K562 (cell line): ENCODE measurements around the gene DLGAP1. TPM values are rescaled to one million over a fixed set of nuclear protein-coding genes. Genes with fewer than 3 reads are reported as not detected.

Experiments used
- ARHGAP35 ChIP-seq: fragments of 450-650 bp; IDR thresholded peaks from 2 replicates; pipeline ENCODE4 v1.6.1; 2018; ENCODE audit not compliant: partially characterized antibody
- CBFA2T3 ChIP-seq: fragments of 450-650 bp; IDR thresholded peaks from 2 replicates; pipeline ENCODE4 v1.6.1; 2017
- CREB3 ChIP-seq: fragments of 450-650 bp; conservative IDR thresholded peaks from 2 replicates; pipeline ENCODE4 v1.6.1; 2016; ENCODE audit warnings: missing genetic modification characterization, low read depth, mild to moderate bottlenecking, missing compliant biosample characterization, moderate library complexity
- EGR1 ChIP-seq: fragments of 450-650 bp; conservative IDR thresholded peaks from 2 replicates; pipeline ENCODE4 v1.6.1; 2017; ENCODE audit warnings: mild to moderate bottlenecking
- FOXA3 ChIP-seq, 2 experiments: fragments of 450-650 bp in 1 of 2; sonication (generic) in 1 of 2; formaldehyde crosslinking; IDR thresholded peaks in 1 of 2; conservative IDR thresholded peaks in 1 of 2; 2 replicates each; pipeline versions ENCODE4 v1.4.0 to v1.8.0; 2020 to 2022; ENCODE audit warnings: mild to moderate bottlenecking in 2 of 2, missing genetic modification reagents in 1 of 2
- FOXP4 ChIP-seq: sonication (generic); formaldehyde crosslinking; IDR thresholded peaks from 2 replicates; pipeline ENCODE4 v1.8.0; 2022; ENCODE audit warnings: mild to moderate bottlenecking, missing genetic modification reagents, borderline replicate concordance
- GABPB1 ChIP-seq: sonication (generic); formaldehyde crosslinking; IDR thresholded peaks from 2 replicates; pipeline ENCODE4 v1.8.0; 2022; ENCODE audit warnings: mild to moderate bottlenecking, missing genetic modification reagents
- GATA2 ChIP-seq: sonication (generic); formaldehyde crosslinking; IDR thresholded peaks from 2 replicates; pipeline ENCODE4 v1.4.0; 2020; ENCODE audit warnings: mild to moderate bottlenecking, missing genetic modification reagents
- HOXB6 ChIP-seq: fragments of 250-450 bp; sonication (Bioruptor Pico); IDR thresholded peaks from 2 replicates; pipeline ENCODE4 v1.5.1; 2022; ENCODE audit warnings: mild to moderate bottlenecking, borderline replicate concordance
- KLF10 ChIP-seq: fragments of 250-450 bp; sonication (Bioruptor Pico); IDR thresholded peaks from 2 replicates; pipeline ENCODE4 v1.6.1; 2021; ENCODE audit warnings: matching md5 sums
- KLF16 ChIP-seq: IDR thresholded peaks from 2 replicates; pipeline ENCODE4 v1.6.1; 2016; ENCODE audit warnings: antibody characterized with exemption
- MAFG ChIP-seq: fragments of 450-650 bp; conservative IDR thresholded peaks from 2 replicates; pipeline ENCODE4 v1.6.1; 2016; ENCODE audit warnings: missing genetic modification characterization, missing compliant biosample characterization
- MAZ ChIP-seq, 2 experiments: fragments of 450-650 bp in 1 of 2; sonication (generic) in 1 of 2; formaldehyde crosslinking; IDR thresholded peaks in 1 of 2; conservative IDR thresholded peaks in 1 of 2; 2 replicates each; pipeline versions ENCODE4 v1.4.0 to v1.5.0; 2020; ENCODE audit warnings: mild to moderate bottlenecking in 1 of 2, missing genetic modification reagents in 1 of 2
- NFE2L1 ChIP-seq: fragments of 450-650 bp; IDR thresholded peaks from 2 replicates; pipeline ENCODE4 v1.6.1; 2016; ENCODE audit warnings: missing genetic modification characterization, low read depth, mild to moderate bottlenecking, missing compliant biosample characterization, moderate library complexity, borderline replicate concordance
- NRF1 ChIP-seq, 2 experiments: fragments of 450-650 bp; IDR thresholded peaks in 1 of 2; conservative IDR thresholded peaks in 1 of 2; 2 replicates each; pipeline ENCODE4 v1.6.1; 2014; ENCODE audit warnings: mild to moderate bottlenecking in 2 of 2
- PYGO2 ChIP-seq: fragments of 450-650 bp; IDR thresholded peaks from 2 replicates; pipeline ENCODE4 v1.6.1; 2016; ENCODE audit warnings: mild to moderate bottlenecking, missing genetic modification characterization, moderate library complexity, missing compliant biosample characterization
- RNF2 ChIP-seq: sonication (generic); IDR thresholded peaks from 2 replicates; pipeline ENCODE4 v1.6.1; 2016
- SLC30A9 ChIP-seq: fragments of 250-450 bp; sonication (Bioruptor Pico); IDR thresholded peaks from 2 replicates; pipeline ENCODE4 v1.8.0; 2022; ENCODE audit warnings: mild to moderate bottlenecking, moderate library complexity
- SREBF2 ChIP-seq: sonication (generic); formaldehyde crosslinking; IDR thresholded peaks from 2 replicates; pipeline ENCODE4 v1.4.0; 2020; ENCODE audit warnings: mild to moderate bottlenecking, missing genetic modification reagents
- TAF7 ChIP-seq: fragments of 450-650 bp; IDR thresholded peaks from 2 replicates; pipeline ENCODE4 v1.6.1; 2016; ENCODE audit warnings: missing genetic modification characterization, missing compliant biosample characterization
- ZBTB7A ChIP-seq: IDR thresholded peaks from 2 replicates; pipeline ENCODE4 v1.6.1; 2011; ENCODE audit warnings: low read depth, mild to moderate bottlenecking, low read length, moderate library complexity, borderline replicate concordance; ENCODE audit not compliant: control insufficient read depth
- ZNF134 ChIP-seq: fragments of 250-450 bp; sonication (Bioruptor Pico); conservative IDR thresholded peaks from 2 replicates; pipeline ENCODE4 v1.4.0; 2020
- ZNF143 ChIP-seq: sonication (generic); formaldehyde crosslinking; IDR thresholded peaks from 2 replicates; pipeline ENCODE4 v1.9.0; 2022; ENCODE audit warnings: mild to moderate bottlenecking, missing genetic modification reagents
- ZNF174 ChIP-seq: fragments of 250-450 bp; sonication (Bioruptor Pico); IDR thresholded peaks from 2 replicates; pipeline ENCODE4 v1.4.0; 2020; ENCODE audit warnings: mild to moderate bottlenecking
- ZNF175 ChIP-seq: fragments of 200-800 bp; sonication (Bioruptor generic); IDR thresholded peaks from 2 replicates; pipeline ENCODE4 v1.6.1; 2016; ENCODE audit warnings: low read depth, mild to moderate bottlenecking, missing genetic modification characterization, missing compliant biosample characterization
- polyA plus RNA-seq, 8 experiments: library from polyadenylated mRNA; depleted of rRNA in 4 of 8; stranded (reverse) in 5 of 8; unstranded in 3 of 8; fragments of >200 nt; fragmentation: Nextera tagmentation in 2 of 8; fragmentation: Illumina TruSeq in 1 of 8; extraction: Ambion mirVana in 2 of 8; extraction: Trizol in 1 of 8; gene quantifications; 2 replicates each; pipeline versions ENCODE4 v1.2.1 to v1.2.3, GENCODE V29; 2011 to 2014; ENCODE audit warnings: inconsistent platforms in 1 of 8, missing spikeins in 1 of 8
- total RNA-seq, 7 experiments: library from RNA; depleted of rRNA in 6 of 7; stranded (reverse); fragments of >200 nt in 6 of 7; fragmentation: Illumina TruSeq in 2 of 7; extraction: Trizol in 2 of 7; gene quantifications; 2 replicates each; pipeline versions ENCODE4 v1.2.1 to v1.2.3, GENCODE V29; 2011 to 2021; ENCODE audit warnings: low replicate concordance in 1 of 7

Gene DLGAP1
- total and polyA plus RNA-seq, 9 of the 15 experiments (the other 6 are each of a cell fraction or from before 2014, with no cell fraction given), result 0.04 to 0.22 (median 0.08) TPM

- TF ChIP-seq GABPB1 (peak; percentile 59; the same call in 1 of the 2 replicates), FOXA3 (CRISPR knock-in tag; conservative IDR thresholded peaks at IDR 0.05 in 1 of 2, IDR thresholded peaks at IDR 0.05 in 1 of 2) (peak; percentile 48 to 60; a peak in 1 of 4 replicates), NRF1 (conservative IDR thresholded peaks at IDR 0.05 in 1 of 2, IDR thresholded peaks at IDR 0.05 in 1 of 2) (no peak), KLF10 (no peak), EGR1 (no peak), MAFG (tag) (no peak), KLF16 (no peak), ZBTB7A (0 out of 2 replicates have a peak, but pooled peaks have one; percentile 31), ZNF174 (no peak), MAZ (CRISPR knock-in tag; conservative IDR thresholded peaks at IDR 0.05 in 1 of 2, IDR thresholded peaks at IDR 0.05 in 1 of 2) (peak; percentile 5 to 6; a peak in 1 of 4 replicates), ARHGAP35 (no peak), RNF2 (no peak), CREB3 (peak; percentile 78), ZNF143 (CRISPR knock-in tag) (no peak), CBFA2T3 (no peak), SLC30A9 (CRISPR knock-in tag) (no peak), GATA2 (CRISPR knock-in tag) (no peak), SREBF2 (CRISPR knock-in tag) (no peak), ZNF175 (CRISPR knock-in tag) (peak; percentile 56; the same call in 1 of the 2 replicates), NFE2L1 (tag) (0 out of 2 replicates have a peak, but pooled peaks have one; percentile 5), PYGO2 (tag) (peak; percentile 70; the same call in 1 of the 2 replicates), HOXB6 (CRISPR knock-in tag) (no peak), FOXP4 (CRISPR knock-in tag) (no peak), TAF7 (tag) (peak; percentile 29; the same call in 1 of the 2 replicates), ZNF134 (0 out of 2 replicates have a peak, but pooled peaks have one; percentile 7)
Measured at GRCh38 chr18:3654442-3655253, 800.5 kb downstream of the DLGAP1 start (continued).
